ENCODE results near the gene ARFGEF3. TPM values are rescaled to one million over a fixed set of nuclear protein-coding genes. Genes with fewer than 3 reads are reported as not detected.

ARFGEF3 gene
- total RNA-seq, 1 experiment from 2014 or later: 20.1 TPM

- no peak for TF ChIP-seq ZBTB43 (CRISPR knock-in tag; IDR thresholded peaks at IDR 0.05)
- TF ChIP-seq ZNF396 (CRISPR knock-in tag; IDR thresholded peaks at IDR 0.05; ENCODE audit: borderline replicate concordance): no peak
- TF ChIP-seq ZNF423 (CRISPR knock-in tag; IDR thresholded peaks at IDR 0.05): no peak
- TF ChIP-seq ZNF416 (CRISPR knock-in tag; IDR thresholded peaks at IDR 0.05): no peak
- TF ChIP-seq SMAD4 (CRISPR knock-in tag; IDR thresholded peaks at IDR 0.05): no peak
- TF ChIP-seq PRRX2 (CRISPR knock-in tag; IDR thresholded peaks at IDR 0.05): no peak
- no peak for TF ChIP-seq USF2 (CRISPR knock-in tag; IDR thresholded peaks at IDR 0.05)
- no peak for TF ChIP-seq PREB (CRISPR knock-in tag; IDR thresholded peaks at IDR 0.05; ENCODE audit: borderline replicate concordance)
- no peak for TF ChIP-seq JUN (CRISPR knock-in tag; IDR thresholded peaks at IDR 0.05)
These were observed 102.7 kb downstream of the ARFGEF3 start (continued) for GRCh38 chr6:138264372-138264880.

- DNase-seq (ENCODE audit: low spot score) (no peak), ATAC-seq (no peak)
- Mint-ChIP-seq H3K4me1 (no peaks in the 10 kb centered on the region), H3K27me3 (ENCODE audit: low read depth) (no peaks in the 10 kb centered on the region), H3K9me3 (no peaks in the 10 kb centered on the region), H3K4me3 (no peak overlapping the region), H3K36me3 (peaks cover 23% of the 10 kb centered on the region), H3K27ac (no peak overlapping the region)
- POLR2A ChIA-PET: no interaction called here
- TF ChIP-seq USF1 (CRISPR knock-in tag; IDR thresholded peaks at IDR 0.05) (no peak), OVOL2 (CRISPR knock-in tag; IDR thresholded peaks at IDR 0.05; ENCODE audit: borderline replicate concordance) (no peak), NFE2L1 (CRISPR knock-in tag; IDR thresholded peaks at IDR 0.05) (no peak), CDX4 (CRISPR knock-in tag; IDR thresholded peaks at IDR 0.05; ENCODE audit: borderline replicate concordance) (no peak), ZNF138 (CRISPR knock-in tag; conservative IDR thresholded peaks at IDR 0.05) (no peak), AFF4 (CRISPR knock-in tag; IDR thresholded peaks at IDR 0.05; ENCODE audit: borderline replicate concordance) (no peak), GABPB1 (CRISPR knock-in tag; IDR thresholded peaks at IDR 0.05) (no peak), TCF7 (CRISPR knock-in tag; IDR thresholded peaks at IDR 0.05; ENCODE audit: low read depth) (no peak), ZNF219 (CRISPR knock-in tag; IDR thresholded peaks at IDR 0.05; ENCODE audit: borderline replicate concordance) (no peak), E2F4 (CRISPR knock-in tag; IDR thresholded peaks at IDR 0.05; ENCODE audit: borderline replicate concordance, low read depth) (no peak), GRHL2 (CRISPR knock-in tag; IDR thresholded peaks at IDR 0.05; ENCODE audit: insufficient replicate concordance, severe bottlenecking) (no peak), NR1H2 (CRISPR knock-in tag; IDR thresholded peaks at IDR 0.05) (no peak), FOXP1 (CRISPR knock-in tag; IDR thresholded peaks at IDR 0.05; ENCODE audit: borderline replicate concordance) (no peak), ETV6 (CRISPR knock-in tag; IDR thresholded peaks at IDR 0.05) (no peak), CTCF (IDR thresholded peaks at IDR 0.05) (no peak)
- CTCF ChIA-PET: interaction anchor here (1.8 kb wide), 1 partner anchor 10 kb away, joined by 4 read pairs; no protein-coding TSS in a partner anchor
These were observed 104.4 kb downstream of the ARFGEF3 start for GRCh38 chr6:138266095-138266494.
